Neural progenitor cell (in vitro differentiated cells): ENCODE data around the gene PADI2.

ENCODE experiments used
- EZH2 ChIP-seq: fragments of 200-600 bp; sonication (generic); IDR thresholded peaks from 2 replicates; pipeline ENCODE4 v1.6.1; 2017; ENCODE audit warnings: antibody characterized with exemption, mild to moderate bottlenecking, moderate library complexity
- TF ChIP-seq, protein P1 (sequence below): fragments of 200-600 bp; sonication (generic); IDR thresholded peaks from 2 replicates; pipeline ENCODE4 v1.5.1; 2017; ENCODE audit warnings: antibody characterized with exemption, mild to moderate bottlenecking

DNA sequence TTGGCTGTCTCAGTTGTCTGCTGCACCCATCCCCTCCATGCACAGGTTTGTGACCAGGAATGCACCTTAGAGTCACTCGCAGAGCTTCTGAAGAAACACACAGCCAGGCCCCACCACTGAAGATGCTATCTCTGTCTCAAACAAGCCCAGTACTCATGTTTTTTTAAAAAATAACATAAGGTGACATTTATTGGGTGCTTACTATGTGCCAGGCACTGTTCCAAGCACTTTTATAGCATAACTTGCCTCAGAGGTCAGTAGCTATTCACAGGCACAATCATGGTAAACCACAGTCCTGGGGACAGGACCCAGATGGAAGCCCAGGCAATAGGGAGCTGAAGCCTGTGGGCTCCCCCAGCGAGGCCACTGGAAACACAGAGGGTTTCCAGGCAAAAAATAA is 98.7 kb downstream of the PADI2 start:
- TF ChIP-seq, protein P1, sequence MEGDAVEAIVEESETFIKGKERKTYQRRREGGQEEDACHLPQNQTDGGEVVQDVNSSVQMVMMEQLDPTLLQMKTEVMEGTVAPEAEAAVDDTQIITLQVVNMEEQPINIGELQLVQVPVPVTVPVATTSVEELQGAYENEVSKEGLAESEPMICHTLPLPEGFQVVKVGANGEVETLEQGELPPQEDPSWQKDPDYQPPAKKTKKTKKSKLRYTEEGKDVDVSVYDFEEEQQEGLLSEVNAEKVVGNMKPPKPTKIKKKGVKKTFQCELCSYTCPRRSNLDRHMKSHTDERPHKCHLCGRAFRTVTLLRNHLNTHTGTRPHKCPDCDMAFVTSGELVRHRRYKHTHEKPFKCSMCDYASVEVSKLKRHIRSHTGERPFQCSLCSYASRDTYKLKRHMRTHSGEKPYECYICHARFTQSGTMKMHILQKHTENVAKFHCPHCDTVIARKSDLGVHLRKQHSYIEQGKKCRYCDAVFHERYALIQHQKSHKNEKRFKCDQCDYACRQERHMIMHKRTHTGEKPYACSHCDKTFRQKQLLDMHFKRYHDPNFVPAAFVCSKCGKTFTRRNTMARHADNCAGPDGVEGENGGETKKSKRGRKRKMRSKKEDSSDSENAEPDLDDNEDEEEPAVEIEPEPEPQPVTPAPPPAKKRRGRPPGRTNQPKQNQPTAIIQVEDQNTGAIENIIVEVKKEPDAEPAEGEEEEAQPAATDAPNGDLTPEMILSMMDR: no peak
- TF ChIP-seq EZH2: no peak
